ENCODE results near the gene PROCR.

GRCh38 chr20:35122756-35123405, 49.0 kb upstream of the PROCR start:
- TF ChIP-seq, protein P1, sequence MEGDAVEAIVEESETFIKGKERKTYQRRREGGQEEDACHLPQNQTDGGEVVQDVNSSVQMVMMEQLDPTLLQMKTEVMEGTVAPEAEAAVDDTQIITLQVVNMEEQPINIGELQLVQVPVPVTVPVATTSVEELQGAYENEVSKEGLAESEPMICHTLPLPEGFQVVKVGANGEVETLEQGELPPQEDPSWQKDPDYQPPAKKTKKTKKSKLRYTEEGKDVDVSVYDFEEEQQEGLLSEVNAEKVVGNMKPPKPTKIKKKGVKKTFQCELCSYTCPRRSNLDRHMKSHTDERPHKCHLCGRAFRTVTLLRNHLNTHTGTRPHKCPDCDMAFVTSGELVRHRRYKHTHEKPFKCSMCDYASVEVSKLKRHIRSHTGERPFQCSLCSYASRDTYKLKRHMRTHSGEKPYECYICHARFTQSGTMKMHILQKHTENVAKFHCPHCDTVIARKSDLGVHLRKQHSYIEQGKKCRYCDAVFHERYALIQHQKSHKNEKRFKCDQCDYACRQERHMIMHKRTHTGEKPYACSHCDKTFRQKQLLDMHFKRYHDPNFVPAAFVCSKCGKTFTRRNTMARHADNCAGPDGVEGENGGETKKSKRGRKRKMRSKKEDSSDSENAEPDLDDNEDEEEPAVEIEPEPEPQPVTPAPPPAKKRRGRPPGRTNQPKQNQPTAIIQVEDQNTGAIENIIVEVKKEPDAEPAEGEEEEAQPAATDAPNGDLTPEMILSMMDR (IDR thresholded peaks at IDR 0.05; ENCODE audit: poor library complexity, severe bottlenecking), result no peak
- TF ChIP-seq TAF1 (IDR thresholded peaks at IDR 0.05; ENCODE audit: low read depth) (no peak), SMC3 (conservative IDR thresholded peaks at IDR 0.05; ENCODE audit: poor library complexity) (no peak)

Data from neural cell (in vitro differentiated cells).